SK-N-SH (cell line): ENCODE measurements around the gene CCDC13. TPM values are rescaled to one million over a fixed set of nuclear protein-coding genes. Genes with fewer than 3 reads are reported as not detected.

Experiments used
- CTCF ChIA-PET: fragments of 300-600, 350-600 bp; formaldehyde crosslinking; extraction: SDS; loops from one replicate; lab custom pipeline; 2021; lab: Yijun Ruan, JAX
- POLR2A ChIA-PET: fragments of 350-600 bp; sonication (Branson Sonifier 250); formaldehyde crosslinking; extraction: SDS; loops from one replicate; lab custom pipeline; 2020; ENCODE audit warnings: antibody characterized with exemption, inconsistent platforms; lab: Yijun Ruan, JAX
- DNase-seq: peaks from one replicate; pipeline ENCODE4 v3.0.0; 2012
- H2AFZ ChIP-seq: fragments of 200-600 bp; sonication (generic); 2 replicates; pipeline ENCODE4 v1.8.1; 2016; ENCODE audit warnings: antibody characterized with exemption, mild to moderate bottlenecking, low read depth
- H3F3A ChIP-seq: fragments of 200-600 bp; sonication (generic); replicated peaks from 2 replicates; pipeline ENCODE3; 2016; ENCODE audit warnings: antibody characterized with exemption, mild to moderate bottlenecking; ENCODE audit not compliant: insufficient read depth
- H3K27ac ChIP-seq, 2 experiments: fragments of 200-500 bp in 1 of 2; fragments of 200-600 bp in 1 of 2; sonication (Bioruptor generic) in 1 of 2; sonication (generic), shearing (Covaris generic) in 1 of 2; 2 replicates each; pipeline versions ENCODE4 v1.5.1 to v1.6.1; 2014 to 2016; ENCODE audit warnings: low read depth in 2 of 2, inconsistent platforms in 1 of 2, low read length in 1 of 2, mild to moderate bottlenecking in 1 of 2, mixed read lengths in 1 of 2
- H3K27me3 ChIP-seq: fragments of 200-600 bp; sonication (generic), shearing (Covaris generic); 2 replicates; pipeline ENCODE4 v1.6.1; 2016; ENCODE audit warnings: mixed run types; ENCODE audit not compliant: insufficient read depth
- H3K36me3 ChIP-seq, 2 experiments: fragments of 200-500 bp in 1 of 2; fragments of 200-600 bp in 1 of 2; sonication (Bioruptor generic) in 1 of 2; sonication (generic) in 1 of 2; replicated peaks in 1 of 2; 2 replicates each; pipeline versions ENCODE3 to v1.5.1; 2014 to 2016; ENCODE audit warnings: low read length in 1 of 2, mild to moderate bottlenecking in 1 of 2; ENCODE audit not compliant: insufficient read depth in 2 of 2, control insufficient read depth in 1 of 2
- H3K4me1 ChIP-seq, 2 experiments: fragments of 200-500 bp in 1 of 2; fragments of 200-600 bp in 1 of 2; sonication (Bioruptor generic) in 1 of 2; sonication (generic), shearing (Covaris generic) in 1 of 2; 2 replicates each; pipeline versions ENCODE4 v1.5.1 to v1.6.1; 2014 to 2016; ENCODE audit warnings: low read depth in 1 of 2, low read length in 1 of 2, mixed run types in 1 of 2; ENCODE audit not compliant: insufficient read depth in 2 of 2, control insufficient read depth in 1 of 2
- H3K4me2 ChIP-seq: fragments of 200-600 bp; sonication (generic), shearing (Covaris generic); 2 replicates; pipeline ENCODE4 v1.6.1; 2017; ENCODE audit warnings: mixed run types
- H3K4me3 ChIP-seq, 2 experiments: fragments of 200-500 bp in 1 of 2; fragments of 200-600 bp in 1 of 2; sonication (Bioruptor generic) in 1 of 2; sonication (generic), shearing (Covaris generic) in 1 of 2; 2 replicates each; pipeline versions ENCODE4 v1.5.1 to v1.8.1; 2014 to 2016; ENCODE audit warnings: low read depth in 2 of 2, inconsistent platforms in 1 of 2, low read length in 1 of 2, mild to moderate bottlenecking in 1 of 2, mixed read lengths in 1 of 2, moderate library complexity in 1 of 2
- H3K79me2 ChIP-seq: fragments of 200-600 bp; sonication (generic); 2 replicates; pipeline ENCODE4 v1.8.1; 2017; ENCODE audit warnings: mild to moderate bottlenecking; ENCODE audit not compliant: insufficient read depth
- H3K9ac ChIP-seq: fragments of 200-600 bp; sonication (generic); 2 replicates; pipeline ENCODE4 v1.6.1; 2017; ENCODE audit warnings: mixed run types
- H3K9me2 ChIP-seq: fragments of 200-600 bp; sonication (generic); 2 replicates; pipeline ENCODE4 v1.6.1; 2017; ENCODE audit warnings: mixed run types
- H3K9me3 ChIP-seq: fragments of 200-600 bp; sonication (generic); 2 replicates; pipeline ENCODE4 v1.6.1; 2017; ENCODE audit warnings: mixed run types, mild to moderate bottlenecking, moderate library complexity
- H4K20me1 ChIP-seq: fragments of 200-600 bp; sonication (generic); 2 replicates; pipeline ENCODE4 v1.6.1; 2017; ENCODE audit warnings: mild to moderate bottlenecking, mixed run types; ENCODE audit not compliant: insufficient read depth
- CHD2 ChIP-seq: fragments of 150-350 bp; IDR thresholded peaks from 2 replicates; pipeline ENCODE4 v1.6.1; 2018; ENCODE audit warnings: low read length; ENCODE audit not compliant: partially characterized antibody
- CTCF ChIP-seq: fragments of 200-600 bp; sonication (generic); IDR thresholded peaks from 2 replicates; pipeline ENCODE4 v1.6.1; 2017; ENCODE audit warnings: antibody characterized with exemption, mild to moderate bottlenecking, moderate library complexity
- ELF1 ChIP-seq: IDR thresholded peaks from 2 replicates; pipeline ENCODE4 v1.4.0; 2012
- FOSL2 ChIP-seq: IDR thresholded peaks from 2 replicates; pipeline ENCODE4 v1.4.0; 2012; ENCODE audit warnings: low read depth, mild to moderate bottlenecking, moderate library complexity, borderline replicate concordance
- FOXJ3 ChIP-seq: sonication (generic); formaldehyde crosslinking; IDR thresholded peaks from 2 replicates; pipeline ENCODE4 v1.5.1; 2020; ENCODE audit warnings: mild to moderate bottlenecking, missing genetic modification reagents
- GATA2 ChIP-seq: sonication (generic); formaldehyde crosslinking; IDR thresholded peaks from 2 replicates; pipeline ENCODE4 v1.5.0; 2020; ENCODE audit warnings: mild to moderate bottlenecking, missing genetic modification reagents
- JUND ChIP-seq: IDR thresholded peaks from 2 replicates; pipeline ENCODE4 v1.4.0; 2012
- MXI1 ChIP-seq: IDR thresholded peaks from 2 replicates; pipeline ENCODE4 v1.6.1; 2012; ENCODE audit warnings: mild to moderate bottlenecking, low read depth, low read length, improper control_type of control experiment
- NRF1 ChIP-seq: IDR thresholded peaks from 2 replicates; pipeline ENCODE4 v1.6.1; 2012; ENCODE audit warnings: low read depth, mild to moderate bottlenecking, low read length
- POLR2AphosphoS5 ChIP-seq: IDR thresholded peaks from 2 replicates; pipeline ENCODE4 v1.6.1; 2012; ENCODE audit warnings: low read depth, low read length
- RAD21 ChIP-seq: IDR thresholded peaks from 2 replicates; pipeline ENCODE4 v1.6.1; 2012; ENCODE audit warnings: mild to moderate bottlenecking, low read length
- RCOR1 ChIP-seq: fragments of 150-350 bp; IDR thresholded peaks from 2 replicates; pipeline ENCODE4 v1.6.1; 2017; ENCODE audit warnings: antibody characterized with exemption, low read length
- SIN3A ChIP-seq: IDR thresholded peaks from 2 replicates; pipeline ENCODE4 v1.6.1; 2012; ENCODE audit warnings: low read depth, mild to moderate bottlenecking, low read length, moderate library complexity, borderline replicate concordance
- SMC3 ChIP-seq: IDR thresholded peaks from 2 replicates; pipeline ENCODE4 v1.6.1; 2012; ENCODE audit warnings: low read depth, low read length, improper control_type of control experiment
- USF1 ChIP-seq: IDR thresholded peaks from 2 replicates; pipeline ENCODE4 v1.4.0; 2012; ENCODE audit warnings: low read depth, borderline replicate concordance
- ZBTB33 ChIP-seq: IDR thresholded peaks from 2 replicates; pipeline ENCODE4 v1.4.0; 2012; ENCODE audit warnings: low read depth, borderline replicate concordance
- WGBS: methylation state at CpG from one replicate; pipeline ENCODE4 v1.1.6; 2017; ENCODE audit warnings: low lambda C conversion rate; 5-methylcytosine and 5-hydroxymethylcytosine counted together
- polyA plus RNA-seq, 3 experiments: library from polyadenylated mRNA; depleted of rRNA; stranded (reverse); fragments of >200 nt; gene quantifications; 2 replicates each; pipeline ENCODE4 v1.2.3, GENCODE V29; 2012

The CCDC13 gene
- polyA plus RNA-seq, 1 of the 3 experiments (the other 2 are of a cell fraction), result 0.66 TPM

- peak; percentile 70 for DNase-seq
Measured at GRCh38 chr3:42780892-42781700, 8.0 kb upstream of the CCDC13 start.

GRCh38 chr3:42780398-42780797, 7.3 kb upstream of the CCDC13 start:
- DNase-seq, result no peak
- Histone ChIP-seq H3K79me2 (no peaks in the 10 kb centered on the region; the same call in 1 of the 2 replicates), H3K27me3 (no peaks in the 10 kb centered on the region), H3K9ac (no peak overlapping the region), H3K4me2 (no peak overlapping the region), H3F3A (peaks cover 3% of the 10 kb centered on the region), H4K20me1 (0 out of 2 replicates have a peak, but pooled peaks cover 3% of the 10 kb centered on the region), H3K4me3 (no peak overlapping the region; a peak in 1 of 4 replicates), H3K9me3 (no peaks in the 10 kb centered on the region), H2AFZ (no peak overlapping the region), H3K27ac (no peak overlapping the region), H3K9me2 (no peaks in the 10 kb centered on the region), H3K4me1 (no peaks in the 10 kb centered on the region), H3K36me3 (peaks cover 15 to 27% of the 10 kb centered on the region in 2 experiments)
- CTCF ChIA-PET, result interaction anchor here (0.6 to 6.6 kb wide), 30 partner anchors 8 to 232 kb away, joined by 3 to 63 read pairs (median 4); partner anchors contain the start of gene CYP8B1
- 70% methylated on average over 3 of the region's 3 CpGs for WGBS
- POLR2A ChIA-PET, result no interaction called here
- no peak for TF ChIP-seq FOXJ3 (CRISPR knock-in tag)
- no peak for TF ChIP-seq ELF1
- no peak for TF ChIP-seq ZBTB33
- no peak for TF ChIP-seq SMC3
- no peak for TF ChIP-seq RCOR1
- TF ChIP-seq CTCF, result no peak
- no peak for TF ChIP-seq SIN3A
- TF ChIP-seq CHD2, result no peak
- no peak for TF ChIP-seq FOSL2
- TF ChIP-seq POLR2AphosphoS5, result no peak

More at GRCh38 chr3:42780892-42781700, 8.0 kb upstream of the CCDC13 start:
- Histone ChIP-seq H3K9me2 (no peaks in the 10 kb centered on the region), H2AFZ (no peak overlapping the region), H3K4me2 (no peak overlapping the region), H3K79me2 (peaks cover 5% of the 10 kb centered on the region), H3K4me1 (no peaks in the 10 kb centered on the region), H3K9ac (no peak overlapping the region), H3K9me3 (no peaks in the 10 kb centered on the region), H3K27ac (no peak overlapping the region), H3K36me3 (peaks cover 22 to 34% of the 10 kb centered on the region in 2 experiments), H3K4me3 (no peak overlapping the region; a peak in 1 of 4 replicates), H3K27me3 (no peaks in the 10 kb centered on the region), H3F3A (peaks cover 3% of the 10 kb centered on the region), H4K20me1 (0 out of 2 replicates have a peak, but pooled peaks cover 4% of the 10 kb centered on the region)
- WGBS, result 60% methylated on average over 11 of the region's 11 CpGs
- CTCF ChIA-PET, result interaction anchor here (0.6 to 6.6 kb wide), 11 partner anchors 13 to 232 kb away, joined by 3 to 63 read pairs (median 5); partner anchors contain the start of gene CYP8B1
- POLR2A ChIA-PET, result no interaction called here
- no peak for TF ChIP-seq NRF1
- TF ChIP-seq CTCF, result peak; percentile 79
- no peak for TF ChIP-seq USF1
- TF ChIP-seq RAD21, result peak; percentile 79
- TF ChIP-seq GATA2 (CRISPR knock-in tag), result no peak
- no peak for TF ChIP-seq JUND
- TF ChIP-seq FOSL2, result no peak
- no peak for TF ChIP-seq FOXJ3 (CRISPR knock-in tag)
- no peak for TF ChIP-seq MXI1
- TF ChIP-seq SMC3, result peak; percentile 66
